ENCODE data around the gene TMC8.

DNA sequence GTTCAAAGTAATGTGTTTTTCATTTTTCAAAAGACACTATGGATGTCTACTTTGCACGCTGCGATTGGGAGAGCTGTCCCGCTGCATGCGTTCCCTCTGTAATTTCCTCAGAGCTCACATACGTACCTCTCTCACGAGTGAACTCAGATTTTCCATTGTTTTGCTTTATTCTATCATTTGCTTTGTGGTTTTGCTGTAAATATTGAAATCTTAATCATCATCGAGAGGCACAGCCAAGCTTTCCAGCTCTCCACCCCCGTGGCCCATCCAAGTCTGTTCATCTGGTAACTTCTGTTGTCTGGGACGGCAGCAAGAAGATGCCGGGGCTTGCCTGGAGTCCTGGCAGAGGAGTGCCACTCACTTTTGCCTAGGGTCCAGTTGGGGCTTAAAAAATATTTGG, 23.1 kb upstream of the TMC8 start:
- TF ChIP-seq, protein P1, sequence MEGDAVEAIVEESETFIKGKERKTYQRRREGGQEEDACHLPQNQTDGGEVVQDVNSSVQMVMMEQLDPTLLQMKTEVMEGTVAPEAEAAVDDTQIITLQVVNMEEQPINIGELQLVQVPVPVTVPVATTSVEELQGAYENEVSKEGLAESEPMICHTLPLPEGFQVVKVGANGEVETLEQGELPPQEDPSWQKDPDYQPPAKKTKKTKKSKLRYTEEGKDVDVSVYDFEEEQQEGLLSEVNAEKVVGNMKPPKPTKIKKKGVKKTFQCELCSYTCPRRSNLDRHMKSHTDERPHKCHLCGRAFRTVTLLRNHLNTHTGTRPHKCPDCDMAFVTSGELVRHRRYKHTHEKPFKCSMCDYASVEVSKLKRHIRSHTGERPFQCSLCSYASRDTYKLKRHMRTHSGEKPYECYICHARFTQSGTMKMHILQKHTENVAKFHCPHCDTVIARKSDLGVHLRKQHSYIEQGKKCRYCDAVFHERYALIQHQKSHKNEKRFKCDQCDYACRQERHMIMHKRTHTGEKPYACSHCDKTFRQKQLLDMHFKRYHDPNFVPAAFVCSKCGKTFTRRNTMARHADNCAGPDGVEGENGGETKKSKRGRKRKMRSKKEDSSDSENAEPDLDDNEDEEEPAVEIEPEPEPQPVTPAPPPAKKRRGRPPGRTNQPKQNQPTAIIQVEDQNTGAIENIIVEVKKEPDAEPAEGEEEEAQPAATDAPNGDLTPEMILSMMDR (IDR thresholded peaks at IDR 0.05; ENCODE audit: low read depth, low read length, missing input control) = no peak
- TF ChIP-seq RXRA (IDR thresholded peaks at IDR 0.05) = no peak
- no peak for TF ChIP-seq RAD21 (IDR thresholded peaks at IDR 0.05)
- TF ChIP-seq, protein P2, sequence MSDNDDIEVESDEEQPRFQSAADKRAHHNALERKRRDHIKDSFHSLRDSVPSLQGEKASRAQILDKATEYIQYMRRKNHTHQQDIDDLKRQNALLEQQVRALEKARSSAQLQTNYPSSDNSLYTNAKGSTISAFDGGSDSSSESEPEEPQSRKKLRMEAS (IDR thresholded peaks at IDR 0.05) = no peak

Measured in liver (tissue), 3 donors.